GM23248 (cell line): ENCODE data around the gene RFWD3. TPM values are rescaled to one million over a fixed set of nuclear protein-coding genes. Genes with fewer than 3 reads are reported as not detected.

ENCODE experiments used
- DNase-seq: peaks from one replicate; pipeline ENCODE4 v3.0.0-alpha.2; 2015
- H2AFZ ChIP-seq: fragments of 200-600 bp; sonication (generic); 2 replicates; pipeline ENCODE4 v1.6.1; 2016; ENCODE audit warnings: antibody characterized with exemption
- H3F3A ChIP-seq: fragments of 200-600 bp; sonication (generic); 2 replicates; pipeline ENCODE4 v1.6.1; 2016; ENCODE audit warnings: mild to moderate bottlenecking, antibody characterized with exemption, mixed run types; ENCODE audit not compliant: insufficient read depth
- H3K27ac ChIP-seq: fragments of 200-600 bp; sonication (generic); 2 replicates; pipeline ENCODE4 v1.5.1; 2016; ENCODE audit warnings: mild to moderate bottlenecking
- H3K27me3 ChIP-seq: fragments of 200-600 bp; sonication (generic); replicated peaks from 2 replicates; pipeline ENCODE4 v1.6.1; 2016; ENCODE audit warnings: mild to moderate bottlenecking; ENCODE audit not compliant: insufficient read depth
- H3K36me3 ChIP-seq: fragments of 200-600 bp; sonication (generic); 2 replicates; pipeline ENCODE4 v1.6.1; 2016; ENCODE audit warnings: low read depth, mild to moderate bottlenecking
- H3K4me1 ChIP-seq: fragments of 200-600 bp; sonication (generic); 2 replicates; pipeline ENCODE4 v1.6.1; 2016; ENCODE audit warnings: mild to moderate bottlenecking; ENCODE audit not compliant: insufficient read depth
- H3K4me2 ChIP-seq: fragments of 200-600 bp; sonication (generic); one replicate; pipeline ENCODE4 v1.6.1; 2016; ENCODE audit warnings: mild to moderate bottlenecking; ENCODE audit not compliant: unreplicated experiment
- H3K4me3 ChIP-seq: fragments of 200-600 bp; sonication (generic); 2 replicates; pipeline ENCODE4 v1.5.1; 2016; ENCODE audit warnings: mild to moderate bottlenecking
- H3K79me2 ChIP-seq: fragments of 200-600 bp; sonication (generic); 2 replicates; pipeline ENCODE4 v1.6.1; 2016; ENCODE audit warnings: mild to moderate bottlenecking; ENCODE audit not compliant: insufficient read depth
- H3K9ac ChIP-seq: fragments of 200-600 bp; sonication (generic); 2 replicates; pipeline ENCODE4 v1.6.1; 2016; ENCODE audit warnings: mild to moderate bottlenecking
- H3K9me2 ChIP-seq: fragments of 200-600 bp; sonication (generic); 2 replicates; pipeline ENCODE4 v1.6.1; 2016; ENCODE audit warnings: mixed run types, mild to moderate bottlenecking, moderate library complexity; ENCODE audit not compliant: insufficient read depth
- H3K9me3 ChIP-seq: fragments of 200-600 bp; sonication (generic); one replicate; pipeline ENCODE4 v1.6.1; 2017; ENCODE audit warnings: low read depth
- H4K20me1 ChIP-seq: fragments of 200-600 bp; sonication (generic); 2 replicates; pipeline ENCODE4 v1.6.0; 2016; ENCODE audit not compliant: insufficient read depth
- EZH2 ChIP-seq: fragments of 200-600 bp; sonication (generic); IDR thresholded peaks from 2 replicates; pipeline ENCODE4 v1.6.1; 2018; ENCODE audit warnings: antibody characterized with exemption, mild to moderate bottlenecking; ENCODE audit not compliant: insufficient read depth, poor library complexity, severe bottlenecking
- EZH2phosphoT487 ChIP-seq: fragments of 200-600 bp; sonication (generic); IDR thresholded peaks from 2 replicates; pipeline ENCODE4 v1.6.1; 2018; ENCODE audit warnings: antibody characterized with exemption, moderate library complexity, mild to moderate bottlenecking, low read depth; ENCODE audit not compliant: insufficient read depth
- WGBS, 2 experiments: methylation state at CpG; one replicate each; pipeline ENCODE4 v1.1.6; 2015 to 2017; ENCODE audit warnings: low lambda C conversion rate in 2 of 2, low coverage in 1 of 2; ENCODE audit errors: missing lambda C conversion rate in 2 of 2; 5-methylcytosine and 5-hydroxymethylcytosine counted together
- in situ Hi-C: fragments of 300-500 bp; cut with MboI; formaldehyde crosslinking; loops from 2 replicates; pipeline ENCODE4 v1.15.0; 2020
- polyA plus RNA-seq: library from polyadenylated mRNA; unstranded; fragments of >200 nt; fragmentation: Nextera tagmentation; extraction: Ambion mirVana; gene quantifications from 2 replicates; pipeline ENCODE4 v1.2.1, GENCODE V29; 2016
- total RNA-seq: library from RNA; depleted of rRNA; stranded (reverse); fragments of >200 nt; shearing (Covaris generic); gene quantifications from 2 replicates; pipeline ENCODE4 v1.2.3, GENCODE V29; 2014

Gene RFWD3
- total and polyA plus RNA-seq, 2 experiments from 2014 or later, result 8.8 to 18.5 TPM

DNA sequence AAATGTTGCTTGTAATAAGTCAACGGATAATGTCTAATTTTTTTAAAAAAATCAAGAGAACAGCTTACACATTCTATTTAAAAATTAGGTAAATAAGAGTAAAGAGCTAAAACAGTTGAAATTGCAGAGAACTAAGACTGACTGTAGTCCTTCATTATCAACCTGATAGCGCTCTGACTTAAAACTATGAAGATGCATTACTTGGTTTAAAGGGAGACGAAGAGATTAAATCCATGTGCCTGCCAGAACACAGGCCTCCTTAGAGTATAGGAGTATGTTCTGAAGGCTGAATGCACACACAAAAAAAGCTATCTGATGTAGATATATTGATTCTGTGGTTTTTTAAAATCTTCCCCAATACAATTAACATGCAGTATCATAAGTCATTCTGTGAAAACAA lies 88.2 kb downstream of the RFWD3 start:
- Histone ChIP-seq H3K9me2 (no peaks in the 10 kb centered on the region), H3K36me3 (no peaks in the 10 kb centered on the region), H3K4me3 (0 out of 2 replicates have a peak overlapping the region, but pooled peaks have one; percentile 2), H4K20me1 (peaks cover 45% of the 10 kb centered on the region), H3K9me3 (no peaks in the 10 kb centered on the region), H3K27me3 (no peaks in the 10 kb centered on the region), H2AFZ (no peak overlapping the region), H3K9ac (no peak overlapping the region), H3K79me2 (peaks cover 96% of the 10 kb centered on the region), H3F3A (peaks cover 17% of the 10 kb centered on the region), H3K4me1 (peaks cover 16% of the 10 kb centered on the region), H3K27ac (0 out of 2 replicates have a peak overlapping the region, but pooled peaks have one; percentile 2), H3K4me2 (no peak overlapping the region)
- WGBS, 2 experiments, result 98 to 100% methylated on average over 3 of the region's 3 CpGs
- DNase-seq, result no peak
- TF ChIP-seq EZH2 (no peak), EZH2phosphoT487 (no peak)
- in situ Hi-C loops, result no loop called here

DNA sequence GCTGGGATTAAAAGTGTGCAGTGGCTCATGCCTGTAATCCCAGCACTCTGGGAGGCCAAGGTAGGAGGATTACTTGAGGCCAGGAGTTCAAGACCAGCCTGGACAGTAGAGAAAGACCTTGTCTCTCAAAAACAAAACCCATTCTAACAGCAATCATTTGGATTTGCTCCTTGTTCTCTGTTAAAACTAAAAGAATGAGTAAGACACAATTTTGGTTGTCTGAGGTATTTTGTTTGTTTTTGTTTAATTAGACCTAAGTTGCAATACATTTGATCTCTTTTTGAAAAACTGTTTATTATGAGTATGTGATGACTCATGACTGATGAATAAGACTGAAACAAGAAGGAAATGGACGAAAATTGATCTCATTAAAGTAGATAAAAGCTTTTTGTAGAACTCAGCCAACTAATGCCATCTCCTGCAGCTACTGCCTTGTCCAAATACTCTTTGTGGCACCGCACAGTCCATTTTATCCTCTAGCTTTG lies 88.8 kb downstream of the RFWD3 start:
- TF ChIP-seq EZH2 (no peak), EZH2phosphoT487 (0 out of 2 replicates have a peak, but pooled peaks have one; percentile 37)
- Histone ChIP-seq H3K4me2 (no peak overlapping the region), H3K9me3 (no peaks in the 10 kb centered on the region), H3K79me2 (peaks cover 96% of the 10 kb centered on the region), H3K4me1 (peaks cover 16% of the 10 kb centered on the region), H2AFZ (no peak overlapping the region), H3K9ac (no peak overlapping the region), H3F3A (peaks cover 17% of the 10 kb centered on the region), H3K36me3 (no peaks in the 10 kb centered on the region), H3K4me3 (0 out of 2 replicates have a peak overlapping the region, but pooled peaks have one; percentile 2), H4K20me1 (peaks cover 45% of the 10 kb centered on the region), H3K9me2 (no peaks in the 10 kb centered on the region), H3K27ac (peak overlapping the region; percentile 35), H3K27me3 (no peaks in the 10 kb centered on the region)
- 45 to 47% methylated on average over 2 of the region's 2 CpGs for WGBS, 2 experiments
- in situ Hi-C loops, result no loop called here
- peak; percentile 83 for DNase-seq

DNA sequence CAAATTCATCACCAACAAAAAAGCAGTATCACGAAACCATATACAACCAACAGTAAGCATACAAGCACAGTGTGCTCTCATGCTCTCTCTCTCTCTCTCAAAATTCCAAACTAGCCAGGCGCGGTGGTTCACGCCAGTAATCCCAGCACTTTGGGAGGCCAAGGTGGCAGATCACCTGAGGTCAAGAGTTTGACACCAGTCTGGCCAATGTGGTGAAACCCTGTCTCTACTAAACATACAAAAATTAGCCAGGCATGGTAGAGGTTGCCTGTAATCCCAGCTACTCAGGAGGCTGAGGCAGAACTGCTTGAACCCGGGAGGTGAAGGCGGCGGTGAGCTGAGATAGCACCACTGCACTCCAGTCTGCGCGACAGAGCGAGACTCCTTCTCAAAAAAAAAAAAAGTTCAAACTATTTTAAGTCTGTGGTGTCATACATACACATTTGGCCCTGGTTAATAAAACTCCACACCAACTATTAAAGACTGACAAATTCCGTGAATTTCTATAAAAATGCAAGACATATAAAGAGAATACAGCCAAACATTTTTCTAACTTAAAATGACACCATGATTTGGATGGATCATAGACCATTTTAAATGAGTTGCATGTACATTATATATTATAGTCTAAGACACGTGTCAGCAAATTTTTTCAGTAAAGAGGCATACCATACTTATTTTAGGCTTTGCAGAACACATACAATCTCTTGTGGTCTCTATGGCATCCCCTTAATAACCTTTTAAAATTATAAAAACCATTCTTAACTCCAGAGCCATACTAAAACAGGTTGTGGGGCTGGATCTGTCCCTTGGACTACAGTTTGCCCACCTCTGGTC lies 90.7 kb downstream of the RFWD3 start:
- Histone ChIP-seq H3K9me3 (no peaks in the 10 kb centered on the region), H3K4me3 (no peak overlapping the region), H3F3A (peaks cover 17% of the 10 kb centered on the region), H3K4me2 (no peak overlapping the region), H3K36me3 (no peaks in the 10 kb centered on the region), H3K27ac (no peak overlapping the region), H3K79me2 (peaks cover 98% of the 10 kb centered on the region), H3K9ac (no peak overlapping the region), H3K9me2 (no peaks in the 10 kb centered on the region), H3K27me3 (no peaks in the 10 kb centered on the region), H4K20me1 (peaks cover 45% of the 10 kb centered on the region), H2AFZ (no peak overlapping the region), H3K4me1 (peaks cover 16% of the 10 kb centered on the region)
- DNase-seq, result no peak
- 95 to 97% methylated on average over 12 of the region's 12 CpGs for WGBS, 2 experiments
- in situ Hi-C loops, result no loop called here
- TF ChIP-seq EZH2 (no peak), EZH2phosphoT487 (no peak)

DNA sequence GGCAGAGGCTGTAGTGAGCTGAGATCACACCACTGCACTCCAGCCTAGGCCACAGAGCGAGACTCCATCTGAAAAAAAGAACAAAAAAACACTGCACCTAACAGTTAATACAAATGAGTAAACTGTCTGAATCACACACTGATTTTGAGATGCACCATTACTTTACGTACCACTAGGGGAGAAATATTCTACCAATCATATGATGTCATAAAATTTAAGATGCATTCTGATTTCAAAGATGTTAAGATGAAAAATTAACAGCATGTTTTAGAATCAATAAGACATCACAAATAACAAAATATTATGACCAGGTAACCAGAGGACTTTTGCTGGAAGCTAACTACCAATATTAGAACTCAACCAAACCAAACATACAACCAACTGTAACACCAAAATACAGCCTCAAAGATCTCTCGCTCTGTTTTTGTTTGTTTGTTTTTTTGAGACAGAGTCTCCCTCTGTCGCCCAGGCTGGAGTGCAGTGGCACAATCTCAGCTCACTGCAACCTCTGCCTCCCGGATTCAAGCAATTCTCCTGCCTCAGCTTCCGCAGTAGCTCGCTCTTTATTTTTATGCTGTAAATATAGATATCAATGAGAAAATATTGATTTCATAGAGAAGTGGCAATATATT lies 91.4 kb downstream of the RFWD3 start:
- Histone ChIP-seq H3K27me3 (no peaks in the 10 kb centered on the region), H4K20me1 (peaks cover 41% of the 10 kb centered on the region), H3K9me2 (no peaks in the 10 kb centered on the region), H3K4me3 (no peak overlapping the region), H3K79me2 (peaks cover 98% of the 10 kb centered on the region), H3F3A (peaks cover 17% of the 10 kb centered on the region), H3K4me2 (no peak overlapping the region), H3K36me3 (no peaks in the 10 kb centered on the region), H2AFZ (no peak overlapping the region), H3K9ac (no peak overlapping the region), H3K27ac (no peak overlapping the region), H3K4me1 (peaks cover 16% of the 10 kb centered on the region), H3K9me3 (no peaks in the 10 kb centered on the region)
- no peak for DNase-seq
- TF ChIP-seq EZH2phosphoT487, result no peak
- no peak for TF ChIP-seq EZH2
- WGBS, 2 experiments, result 94 to 97% methylated on average over 7 of the region's 7 CpGs
- in situ Hi-C loops, result no loop called here
